Measurements from ENCODE around the gene HGS. TPM values are rescaled to one million over a fixed set of nuclear protein-coding genes. Genes with fewer than 3 reads are reported as not detected.

HGS gene
- total RNA-seq, 4 donors from 2014 or later: 48.2 to 86.8 (median 84.0) TPM

GRCh38 chr17:81638683-81639082 lies 45.1 kb upstream of the HGS start:
- no peak for TF ChIP-seq CTCF (IDR thresholded peaks at IDR 0.05)
- TF ChIP-seq POLR2A (IDR thresholded peaks at IDR 0.05): no peak
- 61 to 70% methylated on average over 4 of the region's 4 CpGs for WGBS, 2 donors
- Histone ChIP-seq H3K9me3 (no peaks in the 10 kb centered on the region), H3K4me1 (peaks cover 17 to 53% (median 36%) of the 10 kb centered on the region in 3 donors), H3K4me3 (no peak overlapping the region), H3K27ac (no peak overlapping the region), H3K36me3 (no peaks in the 10 kb centered on the region), H3K27me3 (no peaks in the 10 kb centered on the region)
- no peak for DNase-seq
- intact Hi-C loops (cut with DNase I): no loop called here

GRCh38 chr17:81640011-81640410 lies 43.8 kb upstream of the HGS start:
- no peaks in the 10 kb centered on the region for H3K9me3 ChIP-seq
- no peaks in the 10 kb centered on the region for H3K36me3 ChIP-seq
- TF ChIP-seq CTCF (IDR thresholded peaks at IDR 0.05) (no peak), POLR2A (IDR thresholded peaks at IDR 0.05) (no peak)
- 85 to 90% methylated on average over 9 of the region's 9 CpGs for WGBS, 2 donors
- no peak overlapping the region for H3K27ac ChIP-seq
- no peak for DNase-seq
- no peaks in the 10 kb centered on the region for H3K27me3 ChIP-seq
- no peak overlapping the region for H3K4me3 ChIP-seq
- peaks cover 17 to 40% (median 25%) of the 10 kb centered on the region in 3 donors for H3K4me1 ChIP-seq
- intact Hi-C loops (cut with DNase I): no loop called here

GRCh38 chr17:81641825-81642489 lies 41.9 kb upstream of the HGS start:
- peaks cover 4 to 25% (median 16%) of the 10 kb centered on the region in 3 donors for H3K4me1 ChIP-seq
- DNase-seq: no peak
- TF ChIP-seq CTCF (IDR thresholded peaks at IDR 0.05): no peak
- no peak for TF ChIP-seq POLR2A (IDR thresholded peaks at IDR 0.05)
- peak overlapping the region in 1 of 4 donors; percentile 6 for H3K4me3 ChIP-seq
- peaks cover 0 to 4% (median 0%) of the 10 kb centered on the region in 4 donors for H3K27me3 ChIP-seq
- WGBS, 2 donors: 82 to 100% methylated on average over 5 to 8 of the region's 17 CpGs
- intact Hi-C loops (cut with DNase I): no loop called here
- no peaks in the 10 kb centered on the region for H3K9me3 ChIP-seq
- H3K36me3 ChIP-seq: no peaks in the 10 kb centered on the region
- peak overlapping the region in 3 of 4 donors; percentile 21 to 48 (median 42) for H3K27ac ChIP-seq

GRCh38 chr17:81644496-81644895 lies 39.3 kb upstream of the HGS start:
- Histone ChIP-seq H3K27ac (no peak overlapping the region), H3K27me3 (peaks cover 0 to 30% (median 8%) of the 10 kb centered on the region in 4 donors), H3K4me3 (no peak overlapping the region), H3K36me3 (no peaks in the 10 kb centered on the region), H3K9me3 (peaks cover 0 to 8% (median 0%) of the 10 kb centered on the region in 3 donors), H3K4me1 (peaks cover 4 to 25% (median 11%) of the 10 kb centered on the region in 3 donors)
- no peak for DNase-seq
- 94% methylated on average over 6 of the region's 15 CpGs; no CpG with 5 or more reads in 1 of the 2 donors for WGBS, 2 donors
- no peak for TF ChIP-seq CTCF (IDR thresholded peaks at IDR 0.05)
- no peak for TF ChIP-seq POLR2A (IDR thresholded peaks at IDR 0.05)
- intact Hi-C loops (cut with DNase I): no loop called here

Data from esophagus squamous epithelium (tissue), 5 donors.